Measurements from ENCODE around the gene LRP1B.
"Not testable (repeated sequence)": the region's sequence is repeated elsewhere in the genome, so short reads cannot be mapped to it uniquely, and the experiment has no call there.

Gene LRP1B

GRCh38 chr2:141889788-141890187 lies 241.0 kb downstream of the LRP1B start:
- no peak for DNase-seq (ENCODE audit: low read depth in 2 of 2)

GRCh38 chr2:141888987-141889555 lies 241.7 kb downstream of the LRP1B start:
- no peak for DNase-seq (ENCODE audit: low read depth in 2 of 2)

GRCh38 chr2:141887363-141887762 lies 243.5 kb downstream of the LRP1B start:
- no peak for DNase-seq (ENCODE audit: low read depth in 2 of 2)

- no peak for DNase-seq (ENCODE audit: low read depth in 2 of 2)
Measured at GRCh38 chr2:141878016-141878415, 252.8 kb downstream of the LRP1B start.

- DNase-seq (ENCODE audit: low read depth in 2 of 2), result no peak
Measured at GRCh38 chr2:141871913-141872634, 258.7 kb downstream of the LRP1B start.

- DNase-seq (ENCODE audit: low read depth in 2 of 2), result no peak
Measured at GRCh38 chr2:141869572-141869971, 261.2 kb downstream of the LRP1B start.

GRCh38 chr2:141863964-141864363 lies 266.9 kb downstream of the LRP1B start:
- DNase-seq (ENCODE audit: low read depth in 2 of 2), result no peak

GRCh38 chr2:141856215-141856919 lies 274.4 kb downstream of the LRP1B start:
- no peak for DNase-seq (ENCODE audit: low read depth in 2 of 2)

GRCh38 chr2:141848191-141848590 lies 282.6 kb downstream of the LRP1B start:
- DNase-seq (ENCODE audit: low read depth in 2 of 2), result no peak

- no peak for DNase-seq (ENCODE audit: low read depth in 2 of 2)
Measured at GRCh38 chr2:141844231-141844630, 286.6 kb downstream of the LRP1B start.

- DNase-seq (ENCODE audit: low read depth in 2 of 2), result no peak
Measured at GRCh38 chr2:141835103-141835502, 295.7 kb downstream of the LRP1B start.

- DNase-seq (ENCODE audit: low read depth in 2 of 2), result no peak
Measured at GRCh38 chr2:141828761-141829160, 302.1 kb downstream of the LRP1B start.

- no peak for DNase-seq (ENCODE audit: low read depth in 2 of 2)
Measured at GRCh38 chr2:141824790-141825189, 306.0 kb downstream of the LRP1B start.

GRCh38 chr2:141820893-141821292 lies 309.9 kb downstream of the LRP1B start:
- no peak for DNase-seq (ENCODE audit: low read depth in 2 of 2)

- not testable (repeated sequence) for DNase-seq (ENCODE audit: low read depth in 2 of 2)
Measured at GRCh38 chr2:141815320-141815719, 315.5 kb downstream of the LRP1B start.

- DNase-seq (ENCODE audit: low read depth in 2 of 2), result no peak
Measured at GRCh38 chr2:141814150-141814549, 316.7 kb downstream of the LRP1B start.

- DNase-seq (ENCODE audit: low read depth in 2 of 2), result no peak
Measured at GRCh38 chr2:141810148-141810547, 320.7 kb downstream of the LRP1B start.

- DNase-seq (ENCODE audit: low read depth in 2 of 2), result no peak
Measured at GRCh38 chr2:141806090-141806489, 324.7 kb downstream of the LRP1B start.

- no peak for DNase-seq (ENCODE audit: low read depth in 2 of 2)
Measured at GRCh38 chr2:141805302-141805701, 325.5 kb downstream of the LRP1B start.

- no peak for DNase-seq (ENCODE audit: low read depth in 2 of 2)
Measured at GRCh38 chr2:141796449-141796848, 334.4 kb downstream of the LRP1B start.

- DNase-seq (ENCODE audit: low read depth in 2 of 2), result no peak
Measured at GRCh38 chr2:141791521-141791920, 339.3 kb downstream of the LRP1B start.

GRCh38 chr2:141782574-141782973 lies 348.2 kb downstream of the LRP1B start:
- no peak for DNase-seq (ENCODE audit: low read depth in 2 of 2)

GRCh38 chr2:141778315-141778835 lies 352.4 kb downstream of the LRP1B start:
- no peak for DNase-seq (ENCODE audit: low read depth in 2 of 2)
